ENCODE results near the gene TRIOBP. TPM values are rescaled to one million over a fixed set of nuclear protein-coding genes. Genes with fewer than 3 reads are reported as not detected.

TRIOBP gene
- total and polyA plus RNA-seq, 2 of the 13 experiments (the other 11 are each of a cell fraction or from before 2014, with no cell fraction given): 6.1 to 15.4 TPM

GRCh38 chr22:37803639-37804351, 106.9 kb downstream of the TRIOBP start (continued):
- TF ChIP-seq ZNF329 (CRISPR knock-in tag; IDR thresholded peaks at IDR 0.05; ENCODE audit: low read depth) (no peak), ZFP41 (CRISPR knock-in tag; IDR thresholded peaks at IDR 0.05; ENCODE audit: borderline replicate concordance) (no peak), KLF9 (CRISPR knock-in tag; IDR thresholded peaks at IDR 0.05; ENCODE audit: low read depth) (no peak), PAX8 (CRISPR knock-in tag; IDR thresholded peaks at IDR 0.05; ENCODE audit: borderline replicate concordance) (no peak), ZNF501 (CRISPR knock-in tag; IDR thresholded peaks at IDR 0.05) (no peak), DMTF1 (CRISPR knock-in tag; IDR thresholded peaks at IDR 0.05) (no peak), ZNF274 (CRISPR knock-in tag; IDR thresholded peaks at IDR 0.05) (no peak), HINFP (CRISPR knock-in tag; IDR thresholded peaks at IDR 0.05; ENCODE audit: low read depth) (no peak), GTF2F1 (IDR thresholded peaks at IDR 0.05; ENCODE audit: low read length) (no peak), NR1H2 (CRISPR knock-in tag; IDR thresholded peaks at IDR 0.05; ENCODE audit: borderline replicate concordance, low read depth) (no peak), ZNF430 (CRISPR knock-in tag; IDR thresholded peaks at IDR 0.05) (peak; percentile 73; the same call in 1 of the 2 replicates), TBL1XR1 (IDR thresholded peaks at IDR 0.05; ENCODE audit: borderline replicate concordance, low read length, partially characterized antibody) (no peak), RNF2 (conservative IDR thresholded peaks at IDR 0.05; ENCODE audit: low read depth) (no peak), ZNF205 (CRISPR knock-in tag; IDR thresholded peaks at IDR 0.05) (no peak), ZSCAN20 (CRISPR knock-in tag; IDR thresholded peaks at IDR 0.05; ENCODE audit: borderline replicate concordance) (peak; percentile 64; the same call in 1 of the 2 replicates), CREB1 (IDR thresholded peaks at IDR 0.05) (no peak), CREB1 (CRISPR knock-in tag; IDR thresholded peaks at IDR 0.05) (no peak), ZNF296 (CRISPR knock-in tag; conservative IDR thresholded peaks at IDR 0.05) (no peak), ZBTB26 (CRISPR knock-in tag; IDR thresholded peaks at IDR 0.05; ENCODE audit: borderline replicate concordance) (no peak), MAX (IDR thresholded peaks at IDR 0.05) (no peak), TAF1 (CRISPR knock-in tag; IDR thresholded peaks at IDR 0.05) (0 out of 2 replicates have a peak, but pooled peaks have one; percentile 40), ZMYM4 (CRISPR knock-in tag; IDR thresholded peaks at IDR 0.05) (no peak), CERS6 (CRISPR knock-in tag; IDR thresholded peaks at IDR 0.05) (no peak), ZBTB20 (CRISPR knock-in tag; IDR thresholded peaks at IDR 0.05; ENCODE audit: borderline replicate concordance, low read depth) (no peak)
